ENCODE results near the gene SAT2.

The SAT2 gene

GRCh38 chr17:7590743-7591142, 36.9 kb downstream of the SAT2 start:
- no peak for DNase-seq (ENCODE audit: low read depth)

GRCh38 chr17:7589891-7590691, 37.5 kb downstream of the SAT2 start, which contains the start of gene SOX15:
TSS of gene SOX15 (minus strand) at chr17:7590094. CDS start at chr17:7589676, 418 bp downstream.
- no peak for DNase-seq (ENCODE audit: low read depth)

GRCh38 chr17:7589204-7589868, 38.3 kb downstream of the SAT2 start:
- DNase-seq (ENCODE audit: low read depth), result no peak

- no peak for DNase-seq (ENCODE audit: low read depth)
These were observed 38.9 kb downstream of the SAT2 start for GRCh38 chr17:7588553-7589203.

- no peak for DNase-seq (ENCODE audit: low read depth)
These were observed 40.0 kb downstream of the SAT2 start for GRCh38 chr17:7587420-7588151.

GRCh38 chr17:7586673-7587419, 40.8 kb downstream of the SAT2 start:
- DNase-seq (ENCODE audit: low read depth), result no peak

- DNase-seq (ENCODE audit: low read depth), result peak; percentile 86
These were observed 44.1 kb downstream of the SAT2 start, which contains the start of gene MPDU1 for GRCh38 chr17:7583253-7584109. TSS of gene MPDU1 (plus strand) at chr17:7583852. CDS start at chr17:7583863, 11 bp downstream.

- DNase-seq (ENCODE audit: low read depth), result no peak
These were observed 45.0 kb downstream of the SAT2 start for GRCh38 chr17:7582396-7583252.

GRCh38 chr17:7580604-7581575, 46.7 kb downstream of the SAT2 start:
- DNase-seq (ENCODE audit: low read depth), result no peak

- DNase-seq (ENCODE audit: low read depth), result no peak
These were observed 47.6 kb downstream of the SAT2 start for GRCh38 chr17:7579834-7580603.

GRCh38 chr17:7579001-7579833, 48.4 kb downstream of the SAT2 start, which contains the start of gene CD68:
TSS of gene CD68 (plus strand) at chr17:7579638. CDS start at chr17:7579678, 40 bp downstream.
- no peak for DNase-seq (ENCODE audit: low read depth)

GRCh38 chr17:7577327-7578199, 50.1 kb downstream of the SAT2 start:
- DNase-seq (ENCODE audit: low read depth), result no peak

GRCh38 chr17:7576432-7576937, 51.1 kb downstream of the SAT2 start:
- DNase-seq (ENCODE audit: low read depth), result no peak
